Gastroesophageal sphincter (tissue), 3 donors: ENCODE measurements around the gene LTBP3.

Experiments used
- CTCF ChIP-seq, 4 experiments: fragments of 200-600 bp in 2 of 4; fragments of 450-650 bp in 2 of 4; sonication (generic) in 1 of 4; IDR thresholded peaks; one replicate each; pipeline ENCODE4 v1.5.1; 2017 to 2019; ENCODE audit warnings: antibody characterized with exemption in 4 of 4, mild to moderate bottlenecking in 2 of 4, moderate library complexity in 2 of 4
- POLR2A ChIP-seq, 2 donors: fragments of 450-650 bp; IDR thresholded peaks; one replicate each; pipeline ENCODE4 v1.6.1; 2017; ENCODE audit warnings: antibody characterized with exemption in 2 of 2, mild to moderate bottlenecking in 2 of 2, moderate library complexity in 1 of 2

GRCh38 chr11:65536412-65537295 lies 21.5 kb downstream of the LTBP3 start:
- no peak for TF ChIP-seq CTCF (IDR thresholded peaks at IDR 0.05)
- TF ChIP-seq POLR2A (IDR thresholded peaks at IDR 0.05) = no peak
